H1 (cell line): ENCODE results near the gene MED13. TPM values are rescaled to one million over a fixed set of nuclear protein-coding genes. Genes with fewer than 3 reads are reported as not detected.

Source experiments
- CTCF ChIA-PET: fragments of 300-600 bp; sonication (Branson Sonifier 250); formaldehyde crosslinking; loops from one replicate; lab custom pipeline; 2021; ENCODE audit not compliant: partially characterized antibody; lab: Charles Lee
- POLR2A ChIA-PET: fragments of 300-600 bp; sonication (Branson Sonifier 250); formaldehyde crosslinking; loops from one replicate; lab custom pipeline; 2021; ENCODE audit warnings: inconsistent platforms; ENCODE audit not compliant: partially characterized antibody; lab: Charles Lee
- DNase-seq, 2 experiments: peaks; one replicate each; pipeline versions ENCODE4 v3.0.0 to v3.0.0-alpha.2; 2010 to 2022; ENCODE audit warnings: low spot score in 2 of 2, low read depth in 1 of 2, mixed read lengths in 1 of 2
- FAIRE-seq: peaks from 2 replicates; lab custom pipeline; 2011; peaks lifted over from hg19 to GRCh38; lab: Jason Lieb, UNC
- H2AFZ ChIP-seq: 2 replicates; pipeline ENCODE4 v1.8.1; 2012; ENCODE audit warnings: low read length, inconsistent platforms
- H2AK5ac ChIP-seq: 2 replicates; pipeline ENCODE4 v1.6.1; 2013; ENCODE audit warnings: low read depth, low read length
- H2BK120ac ChIP-seq: replicated peaks from 2 replicates; pipeline ENCODE3; 2013; ENCODE audit warnings: low read depth, low read length, inconsistent platforms
- H2BK12ac ChIP-seq: 2 replicates; pipeline ENCODE4 v1.6.1; 2013; ENCODE audit warnings: low read depth, low read length
- H2BK15ac ChIP-seq: 2 replicates; pipeline ENCODE4 v1.6.1; 2013; ENCODE audit warnings: low read length
- H2BK20ac ChIP-seq: 2 replicates; pipeline ENCODE4 v1.6.1; 2013; ENCODE audit warnings: low read length
- H2BK5ac ChIP-seq: 2 replicates; pipeline ENCODE4 v1.6.1; 2013; ENCODE audit warnings: low read depth, low read length
- H3K14ac ChIP-seq: 2 replicates; pipeline ENCODE4 v1.6.1; 2013; ENCODE audit warnings: inconsistent platforms; ENCODE audit not compliant: insufficient read length
- H3K18ac ChIP-seq: 2 replicates; pipeline ENCODE4 v1.6.1; 2013; ENCODE audit warnings: low read length; ENCODE audit errors: extremely low read depth
- H3K23ac ChIP-seq: 2 replicates; pipeline ENCODE4 v1.6.1; 2013; ENCODE audit warnings: inconsistent platforms; ENCODE audit not compliant: insufficient read length
- H3K23me2 ChIP-seq: 2 replicates; pipeline ENCODE4 v1.6.1; 2013; ENCODE audit warnings: low read depth, low read length
- H3K27ac ChIP-seq: 2 replicates; pipeline ENCODE4 v1.6.1; 2011; ENCODE audit warnings: low read depth, low read length, inconsistent platforms
- H3K27me3 ChIP-seq, 4 experiments: replicated peaks in 1 of 4; 1 replicate in 1 of 4; 2 replicates in 3 of 4; pipeline versions ENCODE4 v1.6.1 to v1.8.1; 2011 to 2013; ENCODE audit warnings: low read length in 3 of 4, mild to moderate bottlenecking in 3 of 4, inconsistent platforms in 2 of 4, mixed read lengths in 2 of 4, moderate library complexity in 1 of 4; ENCODE audit not compliant: control insufficient read depth in 3 of 4, insufficient read depth in 3 of 4; ENCODE audit errors: extremely low read depth in 1 of 4
- H3K36me3 ChIP-seq, 4 experiments: 2 replicates each; pipeline versions ENCODE4 v1.6.1 to v1.8.1; 2011 to 2013; ENCODE audit warnings: mild to moderate bottlenecking in 4 of 4, low read length in 3 of 4, moderate library complexity in 2 of 4, control low read depth in 1 of 4, inconsistent platforms in 1 of 4; ENCODE audit not compliant: insufficient read depth in 4 of 4, control insufficient read depth in 2 of 4
- H3K4ac ChIP-seq: replicated peaks from 2 replicates; pipeline ENCODE3; 2013; ENCODE audit warnings: low read length, low read depth, mixed read lengths, inconsistent platforms; ENCODE audit not compliant: insufficient read length
- H3K4me1 ChIP-seq, 4 experiments: replicated peaks in 1 of 4; 1 replicate in 1 of 4; 2 replicates in 3 of 4; pipeline versions ENCODE4 v1.6.1 to v1.8.1; 2011 to 2013; ENCODE audit warnings: low read length in 3 of 4, inconsistent platforms in 2 of 4, mixed read lengths in 1 of 4; ENCODE audit not compliant: insufficient read depth in 4 of 4, control insufficient read depth in 3 of 4
- H3K4me2 ChIP-seq, 2 experiments: 2 replicates each; pipeline versions ENCODE4 v1.6.1 to v1.8.1; 2011 to 2013; ENCODE audit warnings: low read depth in 2 of 2, low read length in 2 of 2, control low read depth in 1 of 2, inconsistent platforms in 1 of 2, mild to moderate bottlenecking in 1 of 2; ENCODE audit not compliant: insufficient read depth in 1 of 2
- H3K4me3 ChIP-seq, 4 experiments: fragments of 200-600, 300-600 bp in 1 of 4; sonication (generic), shearing (Covaris generic), sonication (Bioruptor Twin) in 1 of 4; 2 replicates each; pipeline versions ENCODE4 v1.5.1 to v1.8.1; 2011 to 2016; ENCODE audit warnings: low read length in 4 of 4, low read depth in 3 of 4, control low read depth in 2 of 4, inconsistent platforms in 2 of 4, mild to moderate bottlenecking in 2 of 4, mixed read lengths in 1 of 4, moderate library complexity in 1 of 4; ENCODE audit not compliant: insufficient read depth in 2 of 4; ENCODE audit errors: extremely low read depth in 1 of 4
- H3K56ac ChIP-seq: replicated peaks from 2 replicates; pipeline ENCODE3; 2013; ENCODE audit warnings: low read depth, mild to moderate bottlenecking, mixed read lengths, low read length, inconsistent platforms; ENCODE audit not compliant: insufficient read length
- H3K79me1 ChIP-seq: 2 replicates; pipeline ENCODE4 v1.6.1; 2013; ENCODE audit warnings: low read depth, low read length, control low read depth
- H3K79me2 ChIP-seq, 2 experiments: 2 replicates each; pipeline versions ENCODE4 v1.6.1 to v1.8.1; 2012 to 2013; ENCODE audit warnings: low read length in 2 of 2, mild to moderate bottlenecking in 2 of 2, inconsistent platforms in 1 of 2; ENCODE audit not compliant: insufficient read depth in 2 of 2, control insufficient read depth in 1 of 2
- H3K9ac ChIP-seq, 4 experiments: replicated peaks in 1 of 4; 1 replicate in 1 of 4; 2 replicates in 3 of 4; pipeline versions ENCODE4 v1.6.1 to v1.8.1; 2011 to 2013; ENCODE audit warnings: low read depth in 3 of 4, low read length in 3 of 4, control low read depth in 2 of 4, mild to moderate bottlenecking in 2 of 4, moderate library complexity in 2 of 4, inconsistent platforms in 1 of 4; ENCODE audit errors: extremely low read depth in 1 of 4
- H3K9me3 ChIP-seq, 2 experiments: 2 replicates each; pipeline versions ENCODE4 v1.6.1 to v1.8.1; 2012 to 2013; ENCODE audit warnings: mild to moderate bottlenecking in 2 of 2, moderate library complexity in 2 of 2, control low read depth in 1 of 2, inconsistent platforms in 1 of 2, low read depth in 1 of 2, low read length in 1 of 2, mixed read lengths in 1 of 2; ENCODE audit not compliant: insufficient read depth in 2 of 2
- H4K20me1 ChIP-seq, 2 experiments: replicated peaks in 1 of 2; 2 replicates each; pipeline versions ENCODE3 to v1.8.1; 2011 to 2013; ENCODE audit warnings: inconsistent platforms in 2 of 2, low read length in 2 of 2, mild to moderate bottlenecking in 1 of 2; ENCODE audit not compliant: insufficient read depth in 2 of 2, control insufficient read depth in 1 of 2
- H4K5ac ChIP-seq: 2 replicates; pipeline ENCODE4 v1.6.1; 2013; ENCODE audit warnings: low read length, low read depth, mixed read lengths, inconsistent platforms; ENCODE audit not compliant: insufficient read length
- H4K8ac ChIP-seq: 2 replicates; pipeline ENCODE4 v1.8.0; 2013; ENCODE audit warnings: mild to moderate bottlenecking, moderate library complexity, low read length, inconsistent platforms; ENCODE audit not compliant: insufficient read depth; ENCODE audit errors: extremely low read depth
- H4K91ac ChIP-seq: replicated peaks from 2 replicates; pipeline ENCODE3; 2013; ENCODE audit warnings: low read length, mixed read lengths, inconsistent platforms; ENCODE audit not compliant: insufficient read length
- BCL11A ChIP-seq, 2 experiments: IDR thresholded peaks; one replicate each; pipeline ENCODE4 v1.6.1; 2011; ENCODE audit warnings: low read depth in 2 of 2, low read length in 2 of 2, mild to moderate bottlenecking in 2 of 2
- PHF8 ChIP-seq: fragments of 200-600 bp; sonication (generic); conservative IDR thresholded peaks from 2 replicates; pipeline ENCODE4 v1.7.1; 2012; ENCODE audit warnings: low read depth, mild to moderate bottlenecking, inconsistent platforms, low read length, moderate library complexity
- POLR2A ChIP-seq, 2 experiments: IDR thresholded peaks; 1 replicate in 1 of 2; 2 replicates in 1 of 2; pipeline ENCODE4 v1.6.1; 2011; ENCODE audit warnings: low read depth in 2 of 2, low read length in 2 of 2, mild to moderate bottlenecking in 2 of 2; ENCODE audit errors: control extremely low read depth in 1 of 2
- RBBP5 ChIP-seq: IDR thresholded peaks from 2 replicates; pipeline ENCODE4 v1.7.1; 2012; ENCODE audit warnings: low read depth, mild to moderate bottlenecking, inconsistent platforms, low read length, moderate library complexity, borderline replicate concordance
- TBP ChIP-seq: IDR thresholded peaks from 2 replicates; pipeline ENCODE4 v1.6.1; 2011; ENCODE audit warnings: low read depth, low read length, improper control_type of control experiment
- WGBS, 2 experiments: shearing (Covaris generic) in 1 of 2; methylation state at CpG; one replicate each; pipeline versions ENCODE4 v1.1.6 to v1.1.7; 2013 to 2015; ENCODE audit warnings: low lambda C conversion rate in 2 of 2, mixed read lengths in 2 of 2, inconsistent platforms in 1 of 2, low coverage in 1 of 2, missing lambda C conversion rate in 1 of 2; ENCODE audit not compliant: insufficient replicate concordance in 2 of 2, insufficient coverage in 1 of 2, insufficient read length in 1 of 2; ENCODE audit errors: extremely low coverage in 1 of 2, missing lambda C conversion rate in 1 of 2; 5-methylcytosine and 5-hydroxymethylcytosine counted together
- polyA plus RNA-seq, 7 experiments: library from polyadenylated mRNA; depleted of rRNA in 3 of 7; stranded (reverse) in 5 of 7; unstranded in 2 of 7; fragments of >200 nt in 5 of 7; fragments of 200-250 nt in 2 of 7; gene quantifications; 1 replicate in 5 of 7; 2 replicates in 1 of 7; 4 replicates in 1 of 7; pipeline versions ENCODE4 v1.2.1 to v1.2.3, GENCODE V29; 2011 to 2013; ENCODE audit warnings: missing spikeins in 2 of 7, mixed read lengths in 2 of 7
- total RNA-seq: library from RNA; stranded (reverse); fragmentation: NEBNext Ultra II Directional; extraction: Animal tissue kit (Norgen Biotek cat#: 25700); gene quantifications from 2 replicates; pipeline ENCODE4 v1.2.1, GENCODE V29; 2021
- TF ChIP-seq, protein P1 (sequence below): IDR thresholded peaks from 2 replicates; pipeline ENCODE4 v1.6.1; 2012; ENCODE audit warnings: low read length, inconsistent platforms

Gene MED13
- total and polyA plus RNA-seq, 2 of the 8 experiments (the other 6 are each of a cell fraction or from before 2014, with no cell fraction given), result 11.3 to 44.8 TPM

DNA sequence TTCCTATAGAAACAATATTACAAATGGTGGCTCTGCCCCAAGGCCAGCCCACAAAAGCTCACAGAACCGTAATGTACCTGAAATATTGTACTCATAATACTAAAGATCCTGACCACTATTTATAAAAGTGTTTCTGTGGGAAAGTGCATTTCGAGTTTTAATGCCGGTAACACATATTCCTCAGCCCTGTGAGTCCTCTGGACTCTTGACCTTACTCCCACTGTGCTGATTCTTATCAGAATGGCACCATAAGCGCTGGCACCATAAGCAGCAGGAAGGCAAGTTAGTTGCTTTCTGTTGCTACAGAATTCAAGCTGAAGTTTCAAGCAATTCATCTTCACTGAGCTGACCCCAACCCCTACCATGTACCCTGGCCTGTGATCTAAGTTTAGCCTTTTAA, 36.4 kb upstream of the MED13 start:
- Histone ChIP-seq H3K4me1 (peaks cover 0 to 8% (median 0%) of the 10 kb centered on the region in 4 experiments; a peak in 2 of 7 replicates), H2AFZ (no peak overlapping the region), H3K18ac (no peak overlapping the region), H3K36me3 (no peaks in the 10 kb centered on the region), H3K23ac (no peak overlapping the region), H2BK15ac (no peak overlapping the region), H3K27ac (no peak overlapping the region), H2BK120ac (no peak overlapping the region), H3K79me1 (no peaks in the 10 kb centered on the region), H3K4me2 (no peak overlapping the region), H3K9me3 (no peaks in the 10 kb centered on the region), H4K91ac (no peak overlapping the region), H2BK20ac (no peak overlapping the region), H3K56ac (no peak overlapping the region), H3K14ac (no peak overlapping the region), H2BK12ac (no peak overlapping the region), H3K4me3 (no peak overlapping the region), H3K4ac (no peak overlapping the region), H3K9ac (no peak overlapping the region), H2BK5ac (no peak overlapping the region), H4K20me1 (no peaks in the 10 kb centered on the region), H2AK5ac (no peak overlapping the region), H3K79me2 (no peaks in the 10 kb centered on the region), H3K23me2 (no peaks in the 10 kb centered on the region), H3K27me3 (no peaks in the 10 kb centered on the region), H4K5ac (no peak overlapping the region), H4K8ac (no peak overlapping the region)
- WGBS, 2 experiments, result 82% methylated on average over 4 of the region's 4 CpGs; no CpG with 5 or more reads in 1 of the 2 experiments
- DNase-seq (no peak), FAIRE-seq (no peak)
- CTCF ChIA-PET, result interaction anchor here (0.6 to 1.9 kb wide), 6 partner anchors 8 to 93 kb away, joined by 3 to 14 read pairs (median 3); no protein-coding TSS in a partner anchor
- no peak for TF ChIP-seq TBP
- TF ChIP-seq BCL11A (IDR thresholded peaks at IDR 0.05; ENCODE audit: low read depth in 2 of 2, low read length in 2 of 2), result no peak
- TF ChIP-seq, protein P1, sequence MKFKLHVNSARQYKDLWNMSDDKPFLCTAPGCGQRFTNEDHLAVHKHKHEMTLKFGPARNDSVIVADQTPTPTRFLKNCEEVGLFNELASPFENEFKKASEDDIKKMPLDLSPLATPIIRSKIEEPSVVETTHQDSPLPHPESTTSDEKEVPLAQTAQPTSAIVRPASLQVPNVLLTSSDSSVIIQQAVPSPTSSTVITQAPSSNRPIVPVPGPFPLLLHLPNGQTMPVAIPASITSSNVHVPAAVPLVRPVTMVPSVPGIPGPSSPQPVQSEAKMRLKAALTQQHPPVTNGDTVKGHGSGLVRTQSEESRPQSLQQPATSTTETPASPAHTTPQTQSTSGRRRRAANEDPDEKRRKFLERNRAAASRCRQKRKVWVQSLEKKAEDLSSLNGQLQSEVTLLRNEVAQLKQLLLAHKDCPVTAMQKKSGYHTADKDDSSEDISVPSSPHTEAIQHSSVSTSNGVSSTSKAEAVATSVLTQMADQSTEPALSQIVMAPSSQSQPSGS, result no peak
- TF ChIP-seq RBBP5, result no peak
- no peak for TF ChIP-seq PHF8
- TF ChIP-seq POLR2A (IDR thresholded peaks at IDR 0.05; ENCODE audit: control extremely low read depth in 1 of 2, low read depth in 2 of 2, low read length in 2 of 2), result no peak
- POLR2A ChIA-PET, result interaction anchor here (0.8 kb wide), 1 partner anchor 8 kb away, joined by 3 read pairs; no protein-coding TSS in a partner anchor
